Measurements from ENCODE around the gene VSIG10L.

Gene VSIG10L

DNA sequence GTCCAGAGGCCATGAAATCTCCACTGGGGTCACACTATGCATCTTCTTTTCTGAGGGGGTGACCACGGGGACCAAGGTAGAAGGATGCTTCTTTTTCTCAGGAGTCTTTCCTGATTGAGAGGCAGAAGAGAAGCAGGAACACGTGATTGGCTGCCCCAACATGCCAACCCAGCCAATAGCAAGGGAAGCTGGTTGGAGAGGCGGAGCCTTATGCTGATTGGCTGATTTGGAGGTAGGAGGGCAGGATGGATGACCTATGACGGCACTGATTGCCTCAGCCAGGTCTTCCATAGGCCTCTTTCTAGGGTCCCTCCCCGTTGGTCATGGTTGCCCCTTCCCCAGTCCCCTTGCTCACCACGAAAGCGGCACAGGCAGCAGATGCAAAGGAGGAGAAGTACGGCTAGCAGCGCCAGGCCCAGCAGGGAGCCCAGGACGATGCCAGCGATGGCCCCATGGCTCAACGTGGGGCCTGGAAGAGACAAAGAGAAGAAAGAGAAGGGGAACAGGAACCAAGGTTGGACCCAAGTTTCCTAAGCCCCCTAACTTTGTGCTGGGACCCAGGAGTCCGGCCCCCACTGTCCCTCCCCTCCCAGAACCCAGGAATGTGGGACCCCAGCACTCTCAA lies 8.0 kb downstream of the VSIG10L start:
- TF ChIP-seq, protein P1, sequence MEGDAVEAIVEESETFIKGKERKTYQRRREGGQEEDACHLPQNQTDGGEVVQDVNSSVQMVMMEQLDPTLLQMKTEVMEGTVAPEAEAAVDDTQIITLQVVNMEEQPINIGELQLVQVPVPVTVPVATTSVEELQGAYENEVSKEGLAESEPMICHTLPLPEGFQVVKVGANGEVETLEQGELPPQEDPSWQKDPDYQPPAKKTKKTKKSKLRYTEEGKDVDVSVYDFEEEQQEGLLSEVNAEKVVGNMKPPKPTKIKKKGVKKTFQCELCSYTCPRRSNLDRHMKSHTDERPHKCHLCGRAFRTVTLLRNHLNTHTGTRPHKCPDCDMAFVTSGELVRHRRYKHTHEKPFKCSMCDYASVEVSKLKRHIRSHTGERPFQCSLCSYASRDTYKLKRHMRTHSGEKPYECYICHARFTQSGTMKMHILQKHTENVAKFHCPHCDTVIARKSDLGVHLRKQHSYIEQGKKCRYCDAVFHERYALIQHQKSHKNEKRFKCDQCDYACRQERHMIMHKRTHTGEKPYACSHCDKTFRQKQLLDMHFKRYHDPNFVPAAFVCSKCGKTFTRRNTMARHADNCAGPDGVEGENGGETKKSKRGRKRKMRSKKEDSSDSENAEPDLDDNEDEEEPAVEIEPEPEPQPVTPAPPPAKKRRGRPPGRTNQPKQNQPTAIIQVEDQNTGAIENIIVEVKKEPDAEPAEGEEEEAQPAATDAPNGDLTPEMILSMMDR (conservative IDR thresholded peaks at IDR 0.05) = no peak
- no peak for TF ChIP-seq ZFX (IDR thresholded peaks at IDR 0.05)
- H3K27ac ChIP-seq = no peak overlapping the region

DNA sequence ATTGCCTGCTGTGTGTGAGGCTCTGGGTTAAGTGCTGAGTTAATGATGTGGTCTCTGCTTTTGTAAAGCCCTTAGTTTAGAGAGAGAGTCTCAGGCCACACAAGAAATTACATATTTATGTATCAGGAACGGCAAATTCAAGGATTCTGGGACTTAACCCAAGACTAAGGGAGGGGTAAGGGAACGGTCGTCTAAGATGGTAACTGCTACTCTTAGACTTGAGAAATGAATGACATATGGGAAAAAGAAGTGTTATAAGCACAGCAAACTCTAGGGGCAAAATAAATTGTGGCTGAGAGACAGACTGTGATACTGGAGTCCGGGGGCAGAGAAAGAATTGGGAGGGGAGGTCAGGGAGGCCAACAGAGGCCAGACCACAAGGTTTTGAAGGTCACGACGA lies 10.2 kb downstream of the VSIG10L start:
- H3K27ac ChIP-seq = no peak overlapping the region
- TF ChIP-seq ZFX (IDR thresholded peaks at IDR 0.05) = no peak
- TF ChIP-seq, protein P1 (conservative IDR thresholded peaks at IDR 0.05) = no peak

- H3K27ac ChIP-seq = no peak overlapping the region
- no peak for TF ChIP-seq ZFX (IDR thresholded peaks at IDR 0.05)
- TF ChIP-seq, protein P1 (conservative IDR thresholded peaks at IDR 0.05) = no peak
Measured at GRCh38 chr19:51331193-51331592, 10.7 kb downstream of the VSIG10L start.

- TF ChIP-seq, protein P1 (conservative IDR thresholded peaks at IDR 0.05) = no peak
- no peak for TF ChIP-seq ZFX (IDR thresholded peaks at IDR 0.05)
- no peak overlapping the region for H3K27ac ChIP-seq
Measured at GRCh38 chr19:51330366-51330765, 11.6 kb downstream of the VSIG10L start.

GRCh38 chr19:51329411-51329810 lies 12.5 kb downstream of the VSIG10L start:
- no peak for TF ChIP-seq ZFX (IDR thresholded peaks at IDR 0.05)
- TF ChIP-seq, protein P1 (conservative IDR thresholded peaks at IDR 0.05) = no peak
- no peak overlapping the region for H3K27ac ChIP-seq

GRCh38 chr19:51327066-51328001 lies 14.6 kb downstream of the VSIG10L start:
- TF ChIP-seq, protein P1 (conservative IDR thresholded peaks at IDR 0.05) = peak; percentile 74
- TF ChIP-seq ZFX (IDR thresholded peaks at IDR 0.05) = no peak
- H3K27ac ChIP-seq = peak overlapping the region; percentile 48
